ENCODE measurements around the gene INTS4.

GRCh38 chr11:77968337-77968736 lies 26.1 kb downstream of the INTS4 start:
- TF ChIP-seq CTCF (IDR thresholded peaks at IDR 0.05; ENCODE audit: low read length) (no peak), EZH2 (IDR thresholded peaks at IDR 0.05; ENCODE audit: borderline replicate concordance, low read length) (no peak)
